GM19328 (cell line): ENCODE results near the gene MYO9A.

ENCODE experiments used
- ATAC-seq: cut with Tn5 transposase; IDR thresholded peaks from one replicate; pipeline ENCODE4 v1.9.1; 2021; ENCODE audit warnings: mild to moderate bottlenecking, moderate library complexity; ENCODE audit not compliant: unreplicated experiment

The MYO9A gene

DNA sequence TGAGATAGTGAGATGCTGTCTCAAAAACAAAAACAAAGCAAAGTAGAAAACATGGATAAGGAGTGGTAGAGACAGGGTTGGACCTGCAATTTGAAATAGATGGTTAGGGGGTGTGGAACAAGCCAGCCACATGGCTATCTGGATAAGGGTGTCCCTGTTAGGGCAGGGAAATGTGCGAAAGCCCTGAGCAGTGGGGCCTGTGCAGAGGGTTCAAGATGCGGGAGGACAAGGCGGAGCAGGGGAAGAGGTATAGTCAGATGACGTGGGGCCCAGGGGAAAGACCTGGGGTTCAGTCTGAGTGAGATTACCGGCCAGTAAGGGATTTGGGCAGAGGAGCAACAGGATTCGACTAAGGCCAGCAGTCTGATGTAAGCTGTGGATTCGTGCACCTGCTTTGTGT is 326.0 kb downstream of the MYO9A start:
- ATAC-seq = no peak

DNA sequence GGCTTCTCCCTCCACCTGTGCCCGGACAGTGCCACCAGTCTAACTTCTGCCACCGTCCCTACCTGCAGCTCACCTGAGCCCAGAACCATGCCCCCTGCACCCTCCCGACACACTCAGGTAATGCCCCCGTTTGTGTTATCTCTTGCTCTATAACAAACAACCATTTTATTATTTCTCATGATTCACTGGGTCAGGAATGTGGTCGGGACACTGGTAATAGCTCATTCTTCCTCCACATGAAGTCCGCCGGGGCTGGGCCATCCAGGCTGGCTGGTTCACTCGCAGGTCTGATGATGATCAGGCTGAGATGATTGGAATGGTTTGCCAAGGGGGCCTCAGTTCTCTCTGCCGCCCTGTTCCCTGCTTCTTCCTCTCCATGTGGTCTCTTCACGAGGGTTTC is 327.9 kb downstream of the MYO9A start:
- ATAC-seq = no peak

DNA sequence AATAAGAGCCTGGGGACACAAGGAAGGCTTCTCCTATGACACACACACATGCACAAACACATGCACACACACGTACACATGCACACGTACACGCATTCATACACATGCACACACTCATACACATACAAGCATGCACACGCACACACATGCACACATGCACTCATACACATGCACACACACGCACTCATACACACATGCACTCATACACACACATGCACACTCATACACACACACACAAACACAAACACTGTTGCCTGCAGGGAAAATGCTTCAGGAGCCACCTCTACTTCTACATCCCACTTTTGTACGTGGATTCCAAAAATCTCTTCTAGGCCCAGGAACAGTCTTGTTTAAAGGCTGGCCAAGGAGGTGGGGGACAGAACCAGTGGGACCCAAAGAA is 328.3 kb downstream of the MYO9A start:
- no peak for ATAC-seq

DNA sequence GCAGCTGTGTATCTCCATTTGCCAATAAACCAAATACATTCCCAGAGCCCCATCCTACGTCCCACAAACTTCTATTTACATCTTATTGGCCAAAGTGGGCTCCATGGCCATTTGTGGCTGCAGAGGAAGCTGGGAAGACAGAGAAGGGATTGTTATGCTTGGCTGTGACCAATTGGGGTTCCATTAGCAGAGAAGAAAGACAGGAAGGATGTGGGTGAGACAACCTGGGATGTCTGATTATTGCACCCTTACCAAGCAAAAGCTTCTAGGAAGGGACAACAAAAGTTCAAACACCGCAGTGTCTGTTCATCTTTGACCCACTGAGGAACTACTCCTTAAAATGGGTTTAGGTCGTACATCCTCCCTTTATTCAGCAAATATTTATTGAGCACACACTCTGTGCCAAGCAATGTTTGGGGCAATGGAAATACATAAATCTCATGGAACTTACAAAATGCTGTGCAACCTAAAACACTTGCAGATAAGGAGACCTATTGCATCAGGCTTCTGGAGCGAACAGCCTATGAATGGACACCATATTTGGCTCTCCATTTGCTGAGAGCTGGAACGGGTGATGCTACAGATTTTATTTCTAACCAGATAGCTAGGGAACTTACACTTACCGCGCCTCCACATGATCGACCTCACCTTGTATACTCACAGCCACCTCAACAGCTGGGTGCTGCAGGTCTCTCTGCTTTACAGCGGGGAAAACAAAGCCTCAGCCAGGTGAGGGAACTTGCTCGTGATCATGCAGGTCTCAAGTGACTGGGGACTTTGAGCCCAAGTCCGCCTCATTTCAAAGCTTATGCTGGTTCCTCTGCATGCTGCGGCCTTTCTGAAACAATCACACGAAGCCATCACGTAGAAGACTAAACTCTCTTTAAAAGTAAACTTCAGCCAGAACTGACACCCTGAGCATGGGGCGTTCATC is 329.0 kb downstream of the MYO9A start:
- no peak for ATAC-seq

DNA sequence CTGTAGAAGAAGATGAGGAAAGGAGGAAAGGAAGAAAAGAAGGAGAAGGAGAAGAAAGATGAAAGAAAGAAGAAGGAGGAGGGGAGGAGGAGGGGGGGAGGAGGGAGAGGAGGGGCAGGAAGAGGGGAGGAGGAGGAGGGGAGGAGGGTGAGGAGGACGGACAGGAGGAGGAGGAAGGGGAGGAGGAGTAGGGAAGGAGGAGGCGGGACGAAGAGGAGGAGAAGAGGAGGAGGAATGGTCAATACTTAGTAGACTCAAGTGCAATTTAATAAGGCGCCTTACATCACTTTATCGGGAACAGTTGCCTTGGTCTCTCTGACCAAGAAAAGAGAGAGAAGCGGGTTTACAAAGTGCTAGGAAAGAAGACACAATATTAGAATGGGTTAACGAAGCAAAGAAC is 331.3 kb downstream of the MYO9A start:
- no peak for ATAC-seq

DNA sequence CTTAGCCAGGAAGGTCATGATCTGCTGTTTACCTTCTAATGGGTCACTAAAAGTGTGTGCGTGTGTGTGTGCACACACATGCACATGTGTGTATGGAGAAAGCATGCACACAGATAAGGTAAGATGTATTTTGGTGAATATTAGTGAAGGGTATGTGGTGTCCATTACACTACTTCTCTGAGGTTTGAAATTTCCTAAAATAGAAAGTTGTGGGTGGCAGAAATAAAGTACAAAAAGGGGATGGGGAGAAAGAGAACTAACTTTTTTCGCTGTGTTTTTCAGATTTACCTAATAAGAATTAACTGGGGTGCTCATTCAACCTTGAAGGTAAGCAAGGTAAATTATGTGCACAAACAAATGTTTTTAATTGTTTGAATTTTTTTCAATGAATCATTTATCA is 332.0 kb downstream of the MYO9A start:
- ATAC-seq = no peak

DNA sequence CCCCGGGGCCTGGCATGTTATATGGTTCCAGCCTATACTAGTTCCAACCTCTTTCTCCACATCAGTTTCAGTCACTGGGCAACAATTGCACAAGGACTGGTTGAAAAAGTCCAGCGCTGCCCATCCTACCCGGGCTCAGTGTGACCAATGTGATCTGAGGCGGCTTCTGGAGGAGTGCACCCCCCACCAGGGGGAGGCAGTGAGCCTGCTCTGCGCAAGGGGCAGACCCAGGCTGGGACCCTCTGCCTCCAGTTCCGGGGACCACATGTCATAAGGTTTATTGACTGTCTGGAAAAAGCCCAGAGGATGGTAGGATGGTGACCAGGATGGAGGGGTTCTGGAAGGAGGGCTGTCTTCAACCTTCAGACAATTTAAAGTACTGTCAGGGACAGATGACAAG is 333.2 kb downstream of the MYO9A start:
- no peak for ATAC-seq

DNA sequence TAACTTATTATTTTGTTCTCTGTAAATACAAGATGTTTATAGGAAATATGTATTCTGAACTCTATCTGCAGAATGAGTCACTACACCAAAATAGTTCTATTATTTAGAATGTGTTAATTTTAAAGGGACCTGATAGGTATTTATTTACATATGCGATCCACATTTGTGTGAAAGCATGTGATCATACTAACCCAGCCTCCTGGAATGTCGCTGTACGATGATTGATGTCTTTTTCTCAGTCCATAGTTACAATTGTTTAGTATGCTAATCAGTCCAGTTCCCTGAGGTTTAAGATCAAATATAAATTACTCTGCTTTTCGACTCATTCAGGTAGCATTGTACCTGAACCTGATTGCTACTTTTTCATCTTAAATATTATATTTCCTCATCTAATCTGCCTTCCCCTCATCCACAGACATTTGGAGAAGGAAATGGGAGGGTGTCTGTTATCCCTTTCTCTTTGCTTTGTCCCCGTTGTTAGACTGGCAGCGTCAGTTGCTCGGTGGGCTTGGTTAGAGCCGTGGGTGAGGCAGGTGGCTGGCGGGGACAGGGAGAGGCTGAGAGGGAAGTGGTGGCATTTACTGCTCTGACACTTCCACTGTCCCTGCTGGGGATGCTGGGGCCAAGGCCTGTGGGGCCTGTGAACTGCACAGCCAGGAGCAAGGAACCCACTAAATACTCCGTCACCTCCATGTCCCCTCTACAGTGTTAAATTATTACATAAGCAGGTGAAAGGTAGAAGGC is 335.4 kb downstream of the MYO9A start:
- no peak for ATAC-seq

DNA sequence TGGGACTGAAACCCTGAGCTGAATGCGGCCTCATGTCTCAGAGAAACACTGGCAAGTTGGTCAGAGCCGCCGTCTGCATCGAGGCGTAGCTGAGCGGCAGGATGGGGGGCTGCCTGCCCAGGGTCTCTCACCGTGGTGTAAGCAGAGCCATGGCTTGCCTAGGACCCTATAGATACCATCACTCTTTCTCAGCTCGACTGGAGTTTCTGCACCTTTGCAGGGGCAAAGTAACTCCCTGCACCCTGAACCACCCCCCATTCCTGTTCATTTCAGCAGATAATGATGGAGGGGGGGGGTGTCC is 336.0 kb downstream of the MYO9A start:
- ATAC-seq = no peak

DNA sequence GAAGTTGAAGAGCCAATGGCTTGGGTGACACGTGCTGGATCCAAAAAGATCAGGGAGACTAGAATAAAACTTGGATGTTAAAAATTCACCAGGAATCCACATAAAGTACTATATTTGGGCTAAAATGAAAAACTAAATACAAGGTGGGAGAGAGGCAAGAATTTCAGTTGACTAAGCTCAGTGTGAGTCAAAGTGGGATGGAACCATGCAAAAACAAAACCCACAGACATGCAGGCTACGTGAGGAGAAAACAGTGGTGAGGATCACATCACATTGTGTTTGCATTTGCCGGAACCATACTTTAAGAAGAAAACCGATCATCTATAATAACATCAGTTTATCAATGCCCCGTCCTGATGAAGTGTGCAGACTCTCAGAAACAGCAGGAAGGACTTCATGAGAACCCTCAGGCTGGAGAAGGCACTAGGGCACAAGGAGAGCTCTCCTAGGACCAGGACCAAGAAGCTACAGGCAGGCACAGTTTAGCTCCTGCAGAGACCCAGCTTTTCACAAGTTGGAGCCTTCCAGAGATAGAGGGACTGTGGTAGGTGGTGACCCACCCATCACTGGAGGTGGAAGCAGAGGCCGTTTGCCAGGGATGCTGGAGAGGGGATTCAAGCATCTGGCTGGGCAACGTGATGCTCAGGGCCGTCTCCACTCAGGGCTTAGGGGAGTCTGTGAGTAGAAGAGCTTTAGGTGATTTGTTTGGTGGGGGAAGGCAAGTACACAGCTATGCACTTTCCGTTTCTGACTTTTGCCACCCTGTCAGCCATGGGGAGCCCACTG is 336.6 kb downstream of the MYO9A start:
- no peak for ATAC-seq

DNA sequence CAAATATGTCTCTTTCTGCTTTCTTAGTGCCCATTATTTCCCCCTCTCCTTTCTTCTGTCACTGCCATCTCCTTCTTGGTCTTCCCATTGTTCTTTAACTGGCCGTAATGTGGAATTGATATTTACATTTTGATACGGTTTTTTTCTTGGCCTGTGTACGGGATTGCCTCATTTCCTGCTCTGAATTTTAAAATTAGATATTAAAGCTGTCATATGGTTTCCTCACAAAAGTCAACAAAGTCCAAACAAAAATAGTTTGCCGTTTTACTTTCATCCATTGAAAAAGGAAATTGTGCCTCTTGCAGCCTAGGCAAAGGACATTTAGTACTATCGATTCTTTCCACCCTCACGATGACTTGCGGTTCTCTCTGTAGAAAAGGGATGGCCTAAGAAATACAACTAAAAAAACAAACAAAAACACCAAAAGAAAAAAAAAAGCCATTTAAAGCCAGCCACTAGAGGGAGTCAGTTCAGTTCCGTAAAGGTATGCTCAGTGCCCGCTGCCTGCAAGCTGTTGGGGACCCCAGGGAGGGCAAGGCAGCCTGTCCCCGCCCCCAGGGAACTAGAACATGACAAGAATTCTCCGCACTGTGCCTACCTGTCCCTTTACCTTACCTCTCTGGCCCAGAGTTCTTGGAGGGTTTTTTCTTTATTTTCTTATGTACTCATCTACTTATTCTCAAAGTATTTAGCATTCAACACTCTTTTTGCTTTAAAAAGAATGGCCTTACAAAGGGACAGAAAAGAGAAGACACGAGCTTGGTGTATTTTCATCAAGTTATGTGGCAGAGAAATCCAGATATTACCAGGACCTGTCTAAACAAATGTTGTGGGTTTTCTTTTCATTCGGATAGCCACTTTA is 337.6 kb downstream of the MYO9A start:
- ATAC-seq = no peak

DNA sequence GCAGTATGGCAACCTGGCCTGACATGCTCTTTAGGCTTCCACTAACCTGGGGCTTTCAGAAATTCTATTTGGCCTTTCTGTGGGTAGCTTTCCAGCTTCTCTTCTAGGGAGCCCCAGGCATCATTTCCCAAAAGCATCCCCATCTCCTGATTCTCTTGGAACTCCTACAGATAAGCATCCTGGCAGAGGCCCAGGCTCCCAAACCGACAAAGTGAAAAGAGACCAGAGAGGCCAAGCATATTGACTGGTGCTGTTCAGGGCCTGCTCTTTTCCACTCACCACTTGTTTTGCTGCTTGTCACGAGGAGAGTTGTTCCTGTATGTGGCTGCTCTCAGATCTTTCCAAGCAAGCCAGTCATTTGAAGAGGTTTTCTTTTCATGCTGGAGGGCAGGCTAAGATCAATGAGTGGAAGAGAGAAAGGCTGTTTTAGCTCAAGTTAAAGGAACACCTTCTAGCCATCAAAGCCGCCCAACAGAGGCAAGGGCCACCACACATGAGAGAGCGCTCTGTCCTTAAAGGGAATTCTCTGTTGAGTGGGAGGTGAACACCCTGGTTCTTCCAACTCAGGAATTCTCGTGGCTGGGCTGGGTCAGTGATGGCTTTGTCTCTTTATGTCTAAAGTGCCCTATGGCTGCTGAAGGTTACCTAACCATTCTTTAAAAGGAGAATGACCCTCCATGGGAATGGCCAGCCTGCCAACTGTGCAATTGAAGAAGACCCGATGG is 338.7 kb downstream of the MYO9A start:
- no peak for ATAC-seq

DNA sequence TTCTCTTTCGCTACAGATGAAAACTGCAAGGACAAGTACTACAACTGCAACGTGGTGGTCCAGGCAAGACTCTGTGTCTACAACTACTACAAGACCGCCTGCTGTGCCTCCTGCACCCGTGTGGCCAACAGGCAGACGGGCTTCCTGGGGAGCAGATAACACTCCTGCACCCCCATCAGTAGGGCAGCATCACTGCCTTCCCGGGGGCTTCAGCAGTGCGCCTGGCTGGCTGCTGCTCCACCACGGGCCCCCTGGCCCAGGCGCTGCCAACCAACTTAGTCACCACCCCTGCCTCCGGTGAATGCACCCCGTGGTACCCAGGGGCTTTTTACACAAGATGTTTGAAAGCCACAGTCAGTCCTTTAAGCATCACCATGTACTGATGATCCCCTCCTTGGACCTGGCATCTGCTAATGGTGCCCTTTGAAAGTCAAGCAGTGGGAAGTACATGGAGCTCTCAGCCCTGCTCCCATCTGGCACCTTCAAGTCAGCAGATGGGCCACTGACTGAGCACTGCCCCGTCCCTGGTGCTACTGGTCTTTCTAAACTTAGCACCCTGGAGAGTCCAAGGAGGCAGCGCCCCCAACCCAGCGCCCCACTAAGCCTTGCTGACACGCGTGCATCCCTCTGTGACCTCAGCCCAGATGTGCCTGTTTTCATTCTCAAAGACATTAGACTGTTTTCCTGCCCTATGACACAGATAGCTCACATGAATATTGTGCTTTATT is 340.6 kb downstream of the MYO9A start:
- no peak for ATAC-seq

DNA sequence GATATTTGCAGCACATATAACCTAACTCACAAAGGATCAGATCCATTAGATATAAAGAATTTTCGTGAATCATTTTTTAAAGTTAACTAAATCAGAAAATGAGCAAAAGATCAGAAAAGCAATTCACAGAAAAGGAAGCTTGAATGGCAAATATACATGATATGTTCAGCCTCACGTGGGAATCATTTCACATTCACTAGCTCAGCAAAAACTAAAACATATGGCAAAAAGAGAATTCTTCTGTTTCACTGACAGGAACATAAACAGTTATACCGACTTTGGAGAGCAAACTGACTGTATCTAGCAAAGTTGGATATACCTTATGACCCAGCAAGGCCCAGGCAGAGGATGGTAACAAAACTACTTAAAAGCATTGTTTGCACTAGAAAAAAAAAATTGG is 341.6 kb downstream of the MYO9A start:
- no peak for ATAC-seq

DNA sequence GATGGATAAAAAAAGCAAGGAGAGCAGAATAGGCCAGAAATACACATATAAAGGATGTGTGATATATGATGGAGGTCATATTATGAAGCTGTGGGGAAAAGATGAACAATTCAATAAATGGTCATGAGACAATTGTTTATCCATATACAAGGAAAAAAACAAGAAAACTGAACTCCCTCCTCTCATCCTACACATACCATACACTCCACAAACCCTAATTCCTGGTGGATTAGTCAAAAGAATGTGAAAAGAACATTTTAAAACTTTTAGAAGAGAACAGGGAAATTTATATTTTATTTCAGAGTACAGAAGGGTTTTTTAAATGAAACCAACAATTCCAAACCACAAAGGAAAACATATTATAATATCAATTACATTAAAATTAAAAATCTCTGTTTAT is 342.1 kb downstream of the MYO9A start:
- no peak for ATAC-seq

DNA sequence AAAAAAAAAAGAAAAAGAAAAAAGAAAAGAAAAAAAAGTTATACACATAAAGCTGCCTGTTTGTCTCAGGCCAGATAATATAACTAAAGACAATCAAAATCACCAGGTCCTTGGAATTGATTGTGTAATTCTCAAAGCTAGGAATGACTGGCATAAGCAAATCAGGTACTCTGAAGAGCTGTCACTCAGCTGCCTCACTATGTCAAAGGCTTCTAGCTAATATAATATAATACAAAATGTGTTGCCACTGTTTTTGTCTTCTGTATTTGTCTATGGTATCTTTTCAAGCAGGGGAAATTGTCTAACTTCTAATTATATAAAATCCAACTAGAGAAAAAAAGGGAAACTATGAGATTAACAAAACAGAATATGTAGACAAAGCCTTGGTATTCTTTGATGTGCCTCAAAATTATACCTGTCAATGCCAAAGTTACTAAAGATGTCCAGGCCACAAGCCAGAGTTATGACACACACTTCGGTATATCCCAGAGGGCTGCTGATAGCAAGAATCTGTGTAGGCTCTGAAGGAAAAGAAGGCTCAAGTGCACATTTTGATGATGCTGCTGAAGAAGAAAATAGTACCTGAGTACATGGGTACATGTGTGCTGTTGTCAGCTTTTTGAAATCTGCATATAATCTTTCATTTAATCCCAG is 344.6 kb downstream of the MYO9A start:
- ATAC-seq = no peak
